Hepatocyte (in vitro differentiated cells): ENCODE measurements around the gene PIK3C2G. TPM values are rescaled to one million over a fixed set of nuclear protein-coding genes. Genes with fewer than 3 reads are reported as not detected.

Source experiments
- DNase-seq: peaks from one replicate; pipeline ENCODE4 v3.0.0-alpha.2; 2016; ENCODE audit warnings: low spot score
- H2AFZ ChIP-seq: fragments of 200-600 bp; sonication (generic); 2 replicates; pipeline ENCODE4 v1.6.0; 2016; ENCODE audit warnings: antibody characterized with exemption, mild to moderate bottlenecking
- H3K27ac ChIP-seq: fragments of 200-600 bp; sonication (generic); 2 replicates; pipeline ENCODE4 v1.5.1; 2016; ENCODE audit warnings: mild to moderate bottlenecking
- H3K27me3 ChIP-seq: fragments of 200-600 bp; sonication (generic); 2 replicates; pipeline ENCODE4 v1.6.1; 2016
- H3K36me3 ChIP-seq: fragments of 200-600 bp; sonication (generic); replicated peaks from 2 replicates; pipeline ENCODE4 v1.5.1; 2016; ENCODE audit warnings: low read depth; ENCODE audit not compliant: insufficient read depth
- H3K4me1 ChIP-seq: fragments of 200-600 bp; sonication (generic); 2 replicates; pipeline ENCODE4 v1.5.1; 2016; ENCODE audit warnings: mild to moderate bottlenecking, moderate library complexity; ENCODE audit not compliant: insufficient read depth
- H3K4me2 ChIP-seq: fragments of 200-600 bp; sonication (generic); 2 replicates; pipeline ENCODE4 v1.6.0; 2016
- H3K4me3 ChIP-seq: fragments of 200-600 bp; sonication (generic); 2 replicates; pipeline ENCODE4 v1.5.1; 2016; ENCODE audit warnings: mild to moderate bottlenecking
- H3K79me2 ChIP-seq: fragments of 200-600 bp; sonication (generic); 2 replicates; pipeline ENCODE4 v1.6.0; 2017; ENCODE audit warnings: mild to moderate bottlenecking
- H3K9me2 ChIP-seq: fragments of 200-600 bp; sonication (generic); replicated peaks from 2 replicates; pipeline ENCODE4 v1.6.0; 2017; ENCODE audit warnings: mild to moderate bottlenecking; ENCODE audit not compliant: insufficient read depth
- H3K9me3 ChIP-seq: fragments of 200-600 bp; sonication (generic); 2 replicates; pipeline ENCODE4 v1.5.1; 2016; ENCODE audit warnings: low read depth, mild to moderate bottlenecking
- H4K20me1 ChIP-seq: fragments of 200-600 bp; sonication (generic); 2 replicates; pipeline ENCODE4 v1.6.0; 2016; ENCODE audit warnings: mild to moderate bottlenecking; ENCODE audit not compliant: insufficient read depth, poor library complexity, severe bottlenecking
- CTCF ChIP-seq: fragments of 200-600 bp; sonication (generic); IDR thresholded peaks from 2 replicates; pipeline ENCODE4 v1.5.1; 2016; ENCODE audit warnings: antibody characterized with exemption, mild to moderate bottlenecking; ENCODE audit not compliant: poor library complexity
- EZH2 ChIP-seq: fragments of 200-600 bp; sonication (generic); IDR thresholded peaks from 2 replicates; pipeline ENCODE4 v1.6.1; 2016; ENCODE audit warnings: antibody characterized with exemption, mild to moderate bottlenecking, borderline replicate concordance
- EZH2phosphoT487 ChIP-seq: fragments of 200-600 bp; sonication (generic); IDR thresholded peaks from one replicate; pipeline ENCODE4 v1.6.1; 2018; ENCODE audit warnings: antibody characterized with exemption, mild to moderate bottlenecking, low read depth, moderate library complexity; ENCODE audit not compliant: unreplicated experiment, severe bottlenecking
- WGBS: methylation state at CpG from one replicate; pipeline ENCODE4 v1.1.6; 2016; ENCODE audit warnings: low lambda C conversion rate; ENCODE audit errors: missing lambda C conversion rate; 5-methylcytosine and 5-hydroxymethylcytosine counted together
- polyA plus RNA-seq: library from polyadenylated mRNA; unstranded; fragments of >200 nt; fragmentation: Nextera tagmentation; extraction: Ambion mirVana; gene quantifications from 2 replicates; pipeline ENCODE4 v1.2.1, GENCODE V29; 2016
- total RNA-seq: library from RNA; depleted of rRNA; stranded (reverse); fragments of >200 nt; gene quantifications from 2 replicates; pipeline ENCODE4 v1.2.3, GENCODE V29; 2014

The PIK3C2G gene
- total and polyA plus RNA-seq, 2 experiments from 2014 or later, result 3.5 to 6.7 TPM

DNA sequence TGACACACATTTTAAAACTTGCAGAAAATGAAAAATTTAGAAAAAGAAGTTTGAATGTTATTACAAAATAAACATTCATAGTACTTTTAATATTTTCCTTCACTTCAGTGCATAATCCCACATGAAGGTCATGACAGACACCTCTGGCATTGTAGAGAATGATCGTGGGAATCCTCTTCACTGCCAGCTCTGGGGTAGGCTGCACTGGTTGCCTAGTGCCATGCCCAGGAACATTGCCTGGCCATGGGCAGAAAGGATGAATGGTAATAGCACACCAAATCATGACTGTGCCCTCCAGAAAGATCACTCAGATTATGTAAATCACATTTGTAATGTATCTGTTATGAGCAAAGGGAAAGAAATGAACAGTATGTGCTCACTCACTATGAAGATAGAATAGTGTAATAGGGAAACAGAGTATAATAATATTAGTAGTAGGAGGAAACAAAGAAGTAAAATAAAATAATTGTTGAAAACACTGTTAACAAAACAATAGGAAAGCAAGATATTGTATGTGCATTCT, 314.8 kb downstream of the PIK3C2G start:
- H3K9me2 ChIP-seq, result no peaks in the 10 kb centered on the region
- H3K4me2 ChIP-seq, result no peak overlapping the region
- no peaks in the 10 kb centered on the region for H3K9me3 ChIP-seq
- DNase-seq, result no peak
- H3K27ac ChIP-seq, result no peak overlapping the region
- no peak overlapping the region for H3K4me3 ChIP-seq
- TF ChIP-seq EZH2 (no peak), CTCF (no peak), EZH2phosphoT487 (no peak)
- H3K36me3 ChIP-seq, result no peaks in the 10 kb centered on the region
- no peak overlapping the region for H2AFZ ChIP-seq
- 84% methylated on average over 1 of the region's 1 CpG for WGBS
- H3K79me2 ChIP-seq, result no peaks in the 10 kb centered on the region
- no peaks in the 10 kb centered on the region for H3K4me1 ChIP-seq
- H4K20me1 ChIP-seq, result no peaks in the 10 kb centered on the region
- no peaks in the 10 kb centered on the region for H3K27me3 ChIP-seq

- Histone ChIP-seq H3K4me3 (no peak overlapping the region), H3K9me2 (no peaks in the 10 kb centered on the region), H3K4me1 (no peaks in the 10 kb centered on the region), H3K4me2 (no peak overlapping the region), H3K36me3 (no peaks in the 10 kb centered on the region), H3K27me3 (no peaks in the 10 kb centered on the region), H2AFZ (no peak overlapping the region), H3K27ac (no peak overlapping the region), H3K9me3 (no peaks in the 10 kb centered on the region), H3K79me2 (no peaks in the 10 kb centered on the region), H4K20me1 (no peaks in the 10 kb centered on the region)
- DNase-seq, result no peak
- TF ChIP-seq CTCF (no peak), EZH2phosphoT487 (no peak), EZH2 (no peak)
- WGBS, result 88% methylated on average over 1 of the region's 1 CpG
Observed at GRCh38 chr12:18576648-18577047, 315.3 kb downstream of the PIK3C2G start.

DNA sequence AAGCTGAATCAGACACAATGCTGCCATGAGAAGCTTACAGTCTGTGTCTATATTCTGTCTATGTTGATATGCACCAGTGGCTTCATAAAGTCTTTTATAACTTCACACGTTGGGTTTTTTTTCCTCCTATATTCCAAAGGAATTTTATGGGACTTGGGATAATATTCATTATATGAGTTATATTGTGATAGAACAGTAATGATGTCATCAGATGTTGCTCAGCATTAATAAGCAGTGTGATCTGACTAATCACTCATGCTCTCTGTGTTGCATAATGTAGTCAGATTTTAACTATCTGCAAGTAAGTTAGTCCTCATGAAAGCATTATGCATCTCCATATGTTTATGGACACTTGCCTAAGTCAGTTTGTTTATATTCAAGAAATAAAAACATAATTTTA, 316.9 kb downstream of the PIK3C2G start:
- Histone ChIP-seq H4K20me1 (no peaks in the 10 kb centered on the region), H3K9me2 (no peaks in the 10 kb centered on the region), H3K4me2 (no peak overlapping the region), H3K4me1 (no peaks in the 10 kb centered on the region), H3K27ac (no peak overlapping the region), H2AFZ (no peak overlapping the region), H3K9me3 (no peaks in the 10 kb centered on the region), H3K79me2 (no peaks in the 10 kb centered on the region), H3K36me3 (no peaks in the 10 kb centered on the region), H3K4me3 (no peak overlapping the region), H3K27me3 (no peaks in the 10 kb centered on the region)
- TF ChIP-seq EZH2phosphoT487 (no peak), EZH2 (no peak), CTCF (no peak)
- no peak for DNase-seq
- WGBS, result 82% methylated on average over 1 of the region's 1 CpG

DNA sequence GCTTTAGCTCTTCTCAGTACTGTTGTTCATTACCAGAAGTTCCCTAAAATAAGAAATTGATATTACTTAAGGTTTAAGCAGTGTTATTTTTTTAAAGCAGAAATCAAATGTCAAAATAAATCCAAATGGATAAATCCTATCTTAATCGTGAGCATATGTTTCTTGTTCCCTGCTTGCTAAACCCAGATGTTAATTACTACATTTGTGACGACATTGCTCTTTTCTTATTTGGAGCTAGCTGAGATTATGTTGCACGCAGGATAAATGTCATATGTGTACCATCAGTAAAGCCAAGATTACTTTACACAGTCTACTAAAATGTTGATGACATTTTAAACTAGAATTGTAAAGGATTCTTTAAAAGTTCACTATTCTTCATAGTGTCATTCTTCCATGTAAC, 319.0 kb downstream of the PIK3C2G start:
- no peak for DNase-seq
- TF ChIP-seq CTCF (no peak), EZH2phosphoT487 (no peak), EZH2 (no peak)
- H3K79me2 ChIP-seq, result no peaks in the 10 kb centered on the region
- H3K27me3 ChIP-seq, result no peaks in the 10 kb centered on the region
- H3K4me3 ChIP-seq, result no peak overlapping the region
- H3K9me2 ChIP-seq, result no peaks in the 10 kb centered on the region
- H3K27ac ChIP-seq, result no peak overlapping the region
- WGBS, result 58% methylated on average over 3 of the region's 3 CpGs
- H3K4me2 ChIP-seq, result no peak overlapping the region
- no peaks in the 10 kb centered on the region for H4K20me1 ChIP-seq
- H3K4me1 ChIP-seq, result no peaks in the 10 kb centered on the region
- no peak overlapping the region for H2AFZ ChIP-seq
- no peaks in the 10 kb centered on the region for H3K36me3 ChIP-seq
- H3K9me3 ChIP-seq, result no peaks in the 10 kb centered on the region
